GM21528 (cell line): ENCODE data around the gene TPI1.

Source experiments
- ATAC-seq: cut with Tn5 transposase; IDR thresholded peaks from one replicate; pipeline ENCODE4 v1.9.1; 2021; ENCODE audit warnings: mild to moderate bottlenecking, moderate library complexity; ENCODE audit not compliant: unreplicated experiment, low FRiP score

The TPI1 gene

DNA sequence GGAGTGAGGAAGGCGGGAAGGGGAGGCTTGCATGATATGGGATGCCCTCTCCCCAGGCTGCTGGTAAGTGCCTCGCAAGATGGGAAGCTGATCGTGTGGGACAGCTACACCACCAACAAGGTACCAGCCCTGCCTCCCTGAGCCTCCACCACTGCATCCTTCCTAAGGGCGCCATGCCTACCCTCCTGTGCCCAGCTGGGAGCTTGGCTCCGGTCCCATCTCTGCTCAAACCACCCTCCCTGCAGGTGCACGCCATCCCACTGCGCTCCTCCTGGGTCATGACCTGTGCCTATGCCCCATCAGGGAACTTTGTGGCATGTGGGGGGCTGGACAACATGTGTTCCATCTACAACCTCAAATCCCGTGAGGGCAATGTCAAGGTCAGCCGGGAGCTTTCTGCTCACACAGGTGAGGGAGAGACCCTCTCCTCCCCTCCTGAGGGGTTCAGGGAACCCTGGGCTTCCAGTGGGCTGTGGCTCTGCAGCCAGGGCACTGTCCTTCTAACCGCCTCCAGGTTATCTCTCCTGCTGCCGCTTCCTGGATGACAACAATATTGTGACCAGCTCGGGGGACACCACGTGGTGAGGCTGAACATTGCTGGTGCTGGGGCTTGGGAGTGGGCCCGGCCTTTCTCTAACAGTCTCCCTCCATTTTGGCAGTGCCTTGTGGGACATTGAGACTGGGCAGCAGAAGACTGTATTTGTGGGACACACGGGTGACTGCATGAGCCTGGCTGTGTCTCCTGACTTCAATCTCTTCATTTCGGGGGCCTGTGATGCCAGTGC is 24.0 kb upstream of the TPI1 start:
- ATAC-seq = no peak

DNA sequence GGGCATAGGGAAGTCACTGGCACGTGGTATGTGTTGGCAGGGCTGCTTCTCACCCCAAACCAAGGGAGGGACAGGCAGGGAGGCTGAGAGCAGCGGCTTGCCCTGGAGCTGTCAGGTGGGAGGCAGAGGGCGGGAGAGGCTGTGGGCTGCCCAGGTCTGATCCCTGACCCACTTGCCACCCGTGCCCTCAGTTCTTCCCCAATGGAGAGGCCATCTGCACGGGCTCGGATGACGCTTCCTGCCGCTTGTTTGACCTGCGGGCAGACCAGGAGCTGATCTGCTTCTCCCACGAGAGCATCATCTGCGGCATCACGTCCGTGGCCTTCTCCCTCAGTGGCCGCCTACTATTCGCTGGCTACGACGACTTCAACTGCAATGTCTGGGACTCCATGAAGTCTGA is 21.9 kb upstream of the TPI1 start:
- ATAC-seq = no peak

DNA sequence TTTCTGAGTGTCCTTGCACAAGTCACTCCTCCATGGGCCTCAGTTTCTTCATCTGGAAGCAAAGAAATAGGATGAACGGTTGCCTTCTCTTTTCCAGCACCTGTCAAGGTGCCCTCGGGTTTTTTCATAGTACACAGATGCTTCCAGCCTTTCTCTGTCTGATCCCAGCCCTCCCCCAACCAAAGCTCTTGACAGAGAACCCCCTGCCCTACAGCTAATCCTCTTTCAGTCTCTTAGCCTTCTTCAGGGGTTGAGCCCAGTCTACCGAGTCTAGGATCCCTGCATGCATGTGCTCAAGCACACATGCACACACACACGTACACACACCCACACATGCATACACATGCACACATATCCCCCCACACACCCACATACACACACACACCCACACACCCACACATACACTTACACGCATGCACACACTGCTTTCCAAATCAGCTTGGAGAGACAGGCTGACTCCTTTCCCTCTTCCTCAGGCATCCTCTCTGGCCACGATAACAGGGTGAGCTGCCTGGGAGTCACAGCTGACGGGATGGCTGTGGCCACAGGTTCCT is 20.9 kb upstream of the TPI1 start:
- no peak for ATAC-seq

DNA sequence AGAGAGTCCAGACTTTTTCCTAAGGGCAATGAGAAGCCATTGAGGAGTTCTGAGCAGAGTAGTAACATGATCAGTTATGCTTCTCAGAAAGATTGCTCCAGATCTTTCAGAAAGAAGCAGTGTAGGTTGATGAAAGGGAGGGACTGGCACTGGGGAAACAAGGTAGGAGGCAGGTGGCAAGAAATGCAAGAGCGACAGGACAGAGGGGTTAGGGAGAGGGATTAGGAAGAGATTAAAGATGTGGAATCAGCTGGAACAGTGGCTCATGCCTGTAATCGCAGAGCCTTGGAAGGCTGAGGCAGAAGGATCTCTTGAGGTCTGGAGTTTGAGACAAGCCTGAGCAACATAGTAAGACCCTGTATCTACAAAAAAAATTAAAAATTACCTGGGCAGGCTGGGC is 19.7 kb upstream of the TPI1 start:
- no peak for ATAC-seq

DNA sequence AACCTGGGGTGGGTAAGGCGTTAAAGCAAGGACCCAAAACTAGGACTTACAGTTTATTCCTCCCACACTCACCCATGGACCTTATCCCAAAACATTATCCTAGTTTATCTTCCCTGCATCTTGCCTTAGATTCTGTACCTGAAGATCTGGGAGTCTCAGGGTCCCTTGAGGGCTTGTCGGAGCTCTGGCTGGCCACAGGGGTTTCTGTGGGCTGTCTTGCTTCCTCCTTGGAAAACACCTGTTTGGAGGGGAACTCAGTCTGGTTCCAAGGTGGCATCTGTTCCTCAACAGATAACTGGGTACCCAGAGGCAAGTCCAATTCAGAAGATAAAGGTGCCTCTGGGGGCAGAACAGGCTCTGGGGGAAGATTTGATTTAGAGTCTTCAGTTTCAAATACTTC is 17.9 kb upstream of the TPI1 start:
- no peak for ATAC-seq

DNA sequence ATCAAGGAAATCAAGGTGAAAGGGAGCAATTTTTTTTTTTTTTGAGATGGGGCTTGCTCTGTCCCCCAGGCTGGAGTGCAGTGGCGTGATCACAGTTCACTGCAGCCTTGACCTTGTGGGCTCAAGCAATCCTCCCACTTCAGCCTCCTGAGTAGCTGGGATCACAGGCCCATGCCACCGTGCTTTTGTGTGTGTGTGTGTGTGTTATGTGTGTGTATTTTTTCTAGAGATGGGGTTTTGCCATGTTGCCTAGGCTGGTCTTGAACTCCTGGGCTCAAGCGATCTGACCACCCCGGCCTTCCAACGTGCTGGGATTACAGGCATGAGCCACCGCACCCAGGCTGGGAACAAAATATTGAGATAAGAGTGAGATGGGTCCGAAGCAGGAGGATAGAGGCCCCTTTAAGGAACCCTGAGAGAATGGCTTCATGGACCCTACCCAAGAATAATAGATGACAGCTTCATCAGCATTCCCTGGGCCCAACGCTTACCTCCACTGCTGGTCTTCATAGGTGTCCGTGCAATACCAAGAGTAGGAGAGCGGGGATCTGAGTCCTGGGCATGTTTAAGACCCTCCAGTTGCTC is 17.3 kb upstream of the TPI1 start:
- ATAC-seq = no peak

DNA sequence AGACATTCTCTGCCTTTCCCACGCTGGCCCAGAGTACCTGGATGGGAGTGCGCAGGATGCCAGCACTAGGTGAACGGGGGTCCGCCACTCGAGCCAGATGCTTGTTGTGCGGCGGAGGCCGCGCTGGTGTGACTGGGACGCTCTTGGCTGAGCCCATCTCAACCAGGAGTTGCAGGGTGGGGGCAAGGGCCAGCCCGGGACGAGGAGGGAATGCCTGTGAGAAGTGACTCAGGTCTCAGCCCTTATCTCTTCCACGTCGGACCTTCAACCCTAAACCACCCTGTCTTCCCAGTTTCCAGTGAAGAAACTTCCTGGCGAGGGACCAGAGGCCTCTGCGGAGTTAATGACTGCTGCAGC is 16.6 kb upstream of the TPI1 start:
- ATAC-seq = no peak

DNA sequence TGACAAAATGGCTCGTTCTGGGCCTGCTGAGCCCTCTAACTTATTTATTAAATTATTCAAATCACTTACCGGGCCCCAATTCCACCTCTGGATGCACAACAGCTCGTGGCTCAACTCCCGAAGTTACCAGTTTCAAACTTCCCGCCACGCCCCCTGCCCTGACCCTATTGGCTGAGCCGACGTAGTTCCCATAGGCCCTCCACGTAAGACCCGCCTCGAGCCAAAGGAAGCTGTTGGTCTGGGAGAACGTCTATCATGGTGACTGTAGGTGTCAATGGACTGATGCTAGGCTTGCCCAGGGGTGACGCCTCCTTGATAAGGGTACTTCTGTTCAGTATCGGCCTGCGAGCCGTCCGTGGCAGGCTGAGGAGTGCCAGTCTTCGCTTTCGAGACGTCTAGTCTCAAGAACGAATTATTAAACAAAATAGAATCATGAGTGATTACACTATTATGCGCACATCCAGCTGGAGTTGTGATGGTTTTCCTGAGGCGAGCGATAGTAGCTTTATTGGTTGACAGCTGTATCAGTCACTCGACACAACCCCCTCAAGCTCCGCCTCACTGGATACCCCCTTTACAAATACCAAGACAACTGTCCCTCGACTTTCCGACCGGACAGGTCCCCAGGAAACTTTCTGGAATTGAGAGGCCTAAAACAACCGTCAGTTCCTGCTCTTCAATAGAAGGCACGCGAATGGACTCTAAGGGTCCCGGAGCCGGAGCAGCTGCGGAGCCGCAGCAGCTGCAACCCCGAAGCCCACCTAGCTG is 16.0 kb upstream of the TPI1 start, which contains the start of gene CDCA3:
TSS of gene CDCA3 (minus strand) at position 134 of the 768 bp plus-strand sequence. CDS start 334 bp downstream, outside the sequence.
- peak; percentile 50 for ATAC-seq

DNA sequence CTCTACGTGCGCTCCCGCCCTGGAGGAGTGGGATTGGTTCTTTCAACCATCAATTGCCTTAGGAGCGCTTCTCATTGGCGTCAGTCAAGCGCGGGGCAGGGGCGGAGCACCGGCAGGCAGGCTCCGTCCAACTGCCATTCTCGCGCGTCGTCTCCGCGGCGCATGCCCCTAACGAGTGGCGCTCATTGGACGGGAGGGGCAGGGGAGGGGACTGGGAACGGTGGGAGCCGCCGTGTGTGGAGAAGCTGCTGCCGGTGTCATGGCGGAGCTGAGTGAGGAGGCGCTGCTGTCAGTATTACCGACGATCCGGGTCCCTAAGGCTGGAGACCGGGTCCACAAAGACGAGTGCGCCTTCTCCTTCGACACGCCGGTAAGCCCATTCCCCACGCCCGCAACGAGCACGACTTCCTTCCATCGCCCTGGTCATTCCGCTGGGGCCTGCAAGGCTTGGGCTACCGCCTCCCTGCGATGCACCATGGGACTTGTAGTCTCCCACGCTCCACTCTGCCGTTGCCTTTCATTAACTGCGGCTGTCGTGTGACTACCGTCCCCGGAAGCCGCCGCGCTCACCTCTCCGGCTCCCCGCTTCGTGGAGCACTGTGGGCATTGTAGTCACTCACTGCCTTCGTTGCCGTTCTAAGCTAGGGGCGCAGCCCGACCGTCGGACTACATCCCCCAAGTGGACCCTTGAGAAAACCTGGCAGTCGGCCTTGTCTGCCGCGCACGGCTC is 15.2 kb upstream of the TPI1 start, which contains the start of gene USP5:
TSS of gene USP5 (plus strand) at position 230 of the 730 bp plus-strand sequence. CDS start at position 260, 30 bp downstream.
- ATAC-seq = peak; percentile 75

DNA sequence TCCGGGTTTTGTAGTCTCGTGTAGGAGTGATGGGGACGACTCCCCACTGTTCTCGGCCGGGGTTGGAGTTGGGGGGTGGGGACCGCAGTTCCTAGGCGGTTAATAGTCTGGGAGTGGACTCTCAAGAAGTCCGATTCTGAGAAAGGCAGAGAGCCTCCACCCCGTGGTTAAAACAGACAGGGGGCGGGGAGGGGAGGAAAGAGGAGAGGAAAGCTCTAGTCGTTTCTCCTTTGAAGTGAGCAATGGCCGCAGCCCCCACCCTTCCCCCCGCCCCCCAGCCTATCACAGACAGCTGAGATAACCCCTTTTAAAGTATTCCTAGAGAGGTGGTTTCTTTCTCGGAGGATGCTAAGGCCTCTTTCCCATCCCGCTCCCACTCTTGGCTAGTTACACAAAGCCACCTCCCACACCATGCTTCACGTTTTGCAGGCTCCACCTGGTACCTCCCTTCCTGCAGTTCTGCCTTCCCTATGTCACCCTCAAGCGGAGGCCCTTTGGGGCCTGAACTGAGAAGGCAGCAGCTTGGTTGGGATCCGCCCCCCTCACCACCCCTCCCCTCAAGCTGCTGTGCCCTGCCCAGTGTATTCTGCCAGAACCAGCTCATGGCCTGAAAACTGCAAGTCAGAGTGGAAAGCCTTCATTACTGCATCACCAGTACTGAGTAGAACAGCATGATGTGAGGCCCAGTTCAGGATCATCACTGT is 14.5 kb upstream of the TPI1 start:
- no peak for ATAC-seq

DNA sequence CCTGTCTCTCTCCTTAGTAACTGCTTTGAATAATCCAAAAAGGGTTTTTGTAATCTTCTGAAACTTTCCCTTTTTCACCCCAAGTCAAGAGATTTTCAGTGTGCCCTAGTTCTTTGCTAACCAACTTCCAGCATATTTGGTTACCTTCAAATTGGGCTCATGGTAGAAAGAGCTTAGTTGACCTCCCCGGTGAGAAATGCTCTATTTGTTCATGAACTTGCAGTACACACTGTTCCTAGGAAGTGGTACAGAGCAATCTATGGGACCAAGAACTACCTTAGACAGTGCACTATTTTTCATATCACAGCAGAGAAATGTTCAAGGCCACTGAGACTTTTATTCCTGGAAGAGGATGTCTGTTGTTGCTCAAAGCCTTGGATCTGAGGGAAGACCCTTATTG is 13.7 kb upstream of the TPI1 start:
- ATAC-seq = no peak

DNA sequence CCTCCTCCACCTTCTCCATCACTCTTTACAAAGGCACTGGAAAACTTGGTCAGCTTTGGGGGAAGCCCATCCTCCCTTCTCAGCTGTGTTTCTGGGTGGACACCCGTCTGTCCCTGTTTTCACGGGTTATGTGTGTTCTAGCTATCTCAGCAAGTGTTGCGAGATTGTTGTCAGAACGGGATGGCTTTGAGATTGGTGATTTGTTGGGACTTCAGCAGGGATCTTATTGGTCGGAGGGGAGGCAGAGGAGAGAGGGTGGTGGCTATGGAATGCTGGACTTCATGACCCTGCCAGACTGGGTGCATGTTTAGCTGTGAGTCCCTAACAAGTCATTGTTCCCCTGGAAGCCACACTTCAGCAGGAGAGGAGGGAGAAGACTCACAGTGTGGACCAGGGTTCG is 13.3 kb upstream of the TPI1 start:
- no peak for ATAC-seq

DNA sequence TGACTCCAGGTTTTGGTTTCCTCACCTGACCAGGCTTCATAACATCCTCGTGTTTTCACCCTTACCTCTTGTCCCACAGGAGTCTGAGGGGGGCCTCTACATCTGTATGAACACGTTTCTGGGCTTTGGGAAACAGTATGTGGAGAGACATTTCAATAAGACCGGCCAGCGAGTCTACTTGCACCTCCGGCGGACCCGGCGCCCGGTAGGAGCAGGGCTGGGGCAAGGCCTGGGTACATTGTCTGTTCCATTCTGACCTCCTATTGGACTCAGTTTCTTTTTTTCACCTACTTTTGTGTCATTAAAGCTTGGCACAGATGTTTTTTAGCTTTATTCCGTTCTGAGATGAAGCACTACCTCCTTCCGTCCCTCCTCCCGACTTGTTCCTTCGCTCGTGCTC is 12.0 kb upstream of the TPI1 start:
- no peak for ATAC-seq

DNA sequence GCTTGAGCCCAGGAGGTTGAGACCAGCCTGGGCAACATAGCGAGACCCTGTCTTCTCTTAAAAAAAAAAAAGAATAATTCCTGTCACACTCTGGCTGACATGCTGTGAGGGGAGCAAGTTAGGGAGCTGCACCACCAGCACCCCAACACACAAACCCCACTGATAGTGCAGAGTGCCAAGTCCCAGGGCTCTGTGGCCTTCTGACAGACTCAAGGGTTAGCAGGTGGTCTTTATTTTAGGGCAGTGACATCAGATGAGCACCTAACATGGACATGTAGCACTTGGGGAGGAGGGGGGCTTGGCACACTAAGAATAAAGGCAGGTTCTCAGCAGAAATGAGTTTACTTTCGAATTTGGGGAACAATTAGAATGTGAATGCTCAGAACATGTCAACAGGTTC is 8.5 kb upstream of the TPI1 start:
- no peak for ATAC-seq

DNA sequence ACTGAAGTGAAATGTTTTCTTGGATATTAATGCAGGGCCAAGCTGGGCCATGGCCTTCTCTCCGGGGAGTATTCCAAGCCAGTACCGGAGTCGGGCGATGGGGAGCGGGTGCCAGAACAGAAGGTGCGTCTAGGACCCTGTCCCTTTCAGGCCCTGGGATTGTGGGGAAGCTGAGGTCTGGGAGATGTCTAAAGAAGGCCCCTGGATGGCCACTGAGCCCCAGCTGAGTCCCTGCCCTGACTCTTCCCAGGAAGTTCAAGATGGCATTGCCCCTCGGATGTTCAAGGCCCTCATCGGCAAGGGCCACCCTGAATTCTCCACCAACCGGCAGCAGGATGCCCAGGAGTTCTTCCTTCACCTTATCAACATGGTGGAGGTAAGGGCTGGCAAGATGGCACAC is 7.2 kb upstream of the TPI1 start:
- ATAC-seq = no peak

DNA sequence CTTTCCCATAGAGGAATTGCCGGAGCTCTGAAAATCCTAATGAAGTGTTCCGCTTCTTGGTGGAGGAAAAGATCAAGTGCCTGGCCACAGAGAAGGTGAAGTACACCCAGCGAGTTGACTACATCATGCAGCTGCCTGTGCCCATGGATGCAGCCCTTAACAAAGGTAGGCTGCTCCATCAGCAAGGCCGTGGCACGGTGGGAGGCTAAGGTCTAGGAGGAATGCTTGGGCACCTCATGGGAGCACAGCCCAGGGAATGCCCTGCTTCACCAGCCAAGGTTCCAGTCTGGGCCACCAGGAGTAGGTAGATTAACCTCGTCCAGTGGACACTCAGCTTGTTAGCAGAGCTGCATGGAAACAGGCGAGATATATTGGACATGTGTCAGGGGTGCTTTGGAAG is 6.4 kb upstream of the TPI1 start:
- ATAC-seq = no peak

DNA sequence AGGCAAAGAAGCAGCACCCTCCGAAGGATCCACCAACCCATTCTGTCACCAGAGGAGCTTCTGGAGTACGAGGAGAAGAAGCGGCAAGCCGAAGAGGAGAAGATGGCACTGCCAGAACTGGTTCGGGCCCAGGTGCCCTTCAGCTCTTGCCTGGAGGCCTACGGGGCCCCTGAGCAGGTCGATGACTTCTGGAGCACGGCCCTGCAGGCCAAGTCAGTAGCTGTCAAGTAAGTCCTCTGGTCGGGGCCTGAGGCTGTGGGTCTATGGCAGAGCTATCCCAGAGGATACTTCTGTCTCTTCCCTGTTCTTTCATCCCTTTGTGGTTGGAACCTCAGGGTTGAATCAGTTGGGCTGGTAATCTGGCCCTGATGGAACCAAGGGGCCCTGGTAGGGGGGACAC is 5.9 kb upstream of the TPI1 start:
- no peak for ATAC-seq

DNA sequence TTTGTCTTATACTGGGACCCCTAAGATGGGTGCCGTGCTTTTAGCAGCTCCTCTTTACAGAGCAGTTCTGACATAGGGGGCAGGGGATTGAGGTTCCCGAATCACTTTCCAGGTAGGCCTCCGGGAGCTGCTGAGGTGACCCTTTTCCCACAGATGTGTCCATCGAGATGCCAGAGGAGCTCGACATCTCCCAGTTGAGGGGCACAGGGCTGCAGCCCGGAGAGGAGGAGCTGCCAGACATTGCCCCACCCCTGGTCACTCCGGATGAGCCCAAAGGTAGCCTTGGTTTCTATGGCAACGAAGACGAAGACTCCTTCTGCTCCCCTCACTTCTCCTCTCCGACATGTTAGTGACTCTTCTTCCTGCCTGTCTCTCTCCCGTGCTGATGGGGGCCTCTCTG is 4.3 kb upstream of the TPI1 start:
- no peak for ATAC-seq

DNA sequence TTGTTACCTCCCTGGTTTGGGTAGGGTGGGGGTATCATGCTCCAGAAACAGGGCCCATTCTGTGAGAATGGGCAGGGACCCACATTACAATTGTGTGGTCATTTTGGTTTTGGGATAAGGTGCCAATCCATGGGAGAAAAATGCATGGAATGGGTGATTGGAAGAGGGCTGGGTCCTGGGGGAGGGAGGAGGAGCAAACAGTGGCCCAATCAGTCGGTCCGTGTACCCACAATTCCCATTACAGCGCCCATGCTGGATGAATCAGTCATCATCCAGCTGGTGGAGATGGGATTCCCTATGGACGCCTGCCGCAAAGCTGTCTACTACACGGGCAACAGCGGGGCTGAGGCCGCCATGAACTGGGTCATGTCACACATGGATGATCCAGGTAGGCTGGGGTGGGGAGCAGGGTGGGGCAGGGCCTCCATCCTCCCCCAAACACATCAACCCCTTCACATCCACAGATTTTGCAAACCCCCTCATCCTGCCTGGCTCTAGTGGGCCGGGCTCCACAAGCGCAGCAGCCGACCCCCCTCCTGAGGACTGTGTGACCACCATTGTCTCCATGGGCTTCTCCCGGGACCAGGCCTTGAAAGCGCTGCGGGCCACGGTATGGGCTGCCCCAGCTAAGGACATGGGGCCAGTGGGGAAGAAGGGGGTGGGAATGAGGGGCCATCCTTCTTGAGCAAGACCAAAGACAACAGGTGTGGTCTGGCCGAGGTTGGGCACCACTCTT is 3.6 kb upstream of the TPI1 start:
- ATAC-seq = no peak
